ENCODE data around the gene MACO1. TPM values are rescaled to one million over a fixed set of nuclear protein-coding genes. Genes with fewer than 3 reads are reported as not detected.

The MACO1 gene
- total RNA-seq, 1 experiment from 2014 or later, result 9.8 TPM

- no peaks in the 10 kb centered on the region for H3K9me3 ChIP-seq (ENCODE audit: control insufficient read depth in 1 of 2, insufficient read depth in 1 of 2, low read depth in 1 of 2, low read length in 2 of 2)
Observed at GRCh38 chr1:25450891-25451290, 20.2 kb downstream of the MACO1 start.

More at GRCh38 chr1:25450891-25451290, 20.2 kb downstream of the MACO1 start:
- TF ChIP-seq EZH2phosphoT487 (IDR thresholded peaks at IDR 0.05; ENCODE audit: borderline replicate concordance), result no peak
- TF ChIP-seq CTCF (IDR thresholded peaks at IDR 0.05 in 2 of 3, conservative IDR thresholded peaks at IDR 0.05 in 1 of 3; ENCODE audit: borderline replicate concordance in 1 of 3, insufficient read depth in 1 of 3, low read depth in 2 of 3, low read length in 2 of 3), result no peak
- TF ChIP-seq SRF (IDR thresholded peaks at IDR 0.05; ENCODE audit: low read depth), result no peak
- TF ChIP-seq EZH2 (IDR thresholded peaks at IDR 0.05), result no peak
- no peak for TF ChIP-seq CEBPB (IDR thresholded peaks at IDR 0.05; ENCODE audit: low read depth)
- no peak for TF ChIP-seq ATF3 (IDR thresholded peaks at IDR 0.05)
- no peak for TF ChIP-seq SIN3A (IDR thresholded peaks at IDR 0.05; ENCODE audit: low read depth)
- peaks cover 0 to 2% of the 10 kb centered on the region in 2 experiments; a peak in 1 of 4 replicates for H3K36me3 ChIP-seq (ENCODE audit: control insufficient read depth in 1 of 2, insufficient read depth in 2 of 2, low read length in 2 of 2)
- no peak overlapping the region for H3K4me2 ChIP-seq (ENCODE audit: low read length)
- RAD21 ChIA-PET (ENCODE audit: low non-redundant PET in 1 of 2, low total read pairs in 2 of 2, uncharacterized antibody in 2 of 2, unreplicated experiment in 2 of 2), result no interaction called here
- H3K9ac ChIP-seq (ENCODE audit: low read length), result no peak overlapping the region
- H3K27ac ChIP-seq (ENCODE audit: low read depth, low read length), result no peak overlapping the region
- H4K20me1 ChIP-seq (ENCODE audit: insufficient read depth), result no peaks in the 10 kb centered on the region
- no TSS peak for BruUV-seq (replicated peaks)
- DNase-seq (ENCODE audit: low read depth, low spot score) (no peak), ATAC-seq (no peak)
- intact Hi-C loops (cut with micrococcal nuclease), result no loop called here
- POLR2A ChIA-PET, result no interaction called here
- no peaks in the 10 kb centered on the region for H3K9me2 ChIP-seq (ENCODE audit: insufficient read depth)
- no peaks in the 10 kb centered on the region for H3K79me2 ChIP-seq (ENCODE audit: insufficient read depth, low read length)
- H3K4me3 ChIP-seq (replicated peaks in 1 of 2; ENCODE audit: low read depth in 1 of 2, low read length in 2 of 2), result no peak overlapping the region
- H3K4me1 ChIP-seq (ENCODE audit: control insufficient read depth in 1 of 2, insufficient read depth in 2 of 2, low read length in 2 of 2), result no peaks in the 10 kb centered on the region
- H3K27me3 ChIP-seq (ENCODE audit: insufficient read depth, low read length), result no peaks in the 10 kb centered on the region
- no peak overlapping the region for H2AFZ ChIP-seq (ENCODE audit: low read depth, low read length, poor library complexity, severe bottlenecking)
- CTCF ChIA-PET, result interaction anchor here (0.9 to 1.0 kb wide), 3 partner anchors 19 to 36 kb away, joined by 3 to 4 read pairs (median 3); no protein-coding TSS in a partner anchor
